ENCODE measurements around the gene C2CD4C. TPM values are rescaled to one million over a fixed set of nuclear protein-coding genes. Genes with fewer than 3 reads are reported as not detected.

C2CD4C gene
- total RNA-seq, 1 experiment from 2014 or later = 1.8 TPM

DNA sequence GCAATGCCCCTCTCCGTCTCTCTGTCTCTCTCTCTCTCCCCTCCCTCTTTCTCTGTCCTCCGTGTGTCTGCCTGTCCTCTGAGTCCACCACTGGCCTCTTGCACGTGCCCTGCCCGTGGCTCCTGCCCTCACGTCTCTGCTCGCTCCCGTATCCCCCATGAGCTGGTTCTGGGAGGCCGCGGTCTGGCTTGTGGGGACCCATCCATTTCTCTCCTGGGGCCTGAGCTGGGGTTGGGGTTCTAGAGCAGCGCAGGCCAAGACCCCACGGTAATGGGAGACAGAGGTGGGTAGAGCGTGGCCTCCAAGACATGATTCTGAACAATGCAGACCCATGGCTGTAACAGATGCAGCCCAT lies 19.0 kb downstream of the C2CD4C start:
- no peak for DNase-seq (ENCODE audit: low spot score)
- Histone ChIP-seq H3K27me3 (replicated peaks; ENCODE audit: insufficient read depth, low read depth, low read length, poor library complexity) (no peaks in the 10 kb centered on the region), H3K27ac (ENCODE audit: low read depth, low read length, poor library complexity, severe bottlenecking) (no peak overlapping the region), H3K4me1 (ENCODE audit: insufficient read depth, low read length, poor library complexity, severe bottlenecking) (no peaks in the 10 kb centered on the region), H3K9me3 (ENCODE audit: low read depth, low read length, poor library complexity, severe bottlenecking) (no peaks in the 10 kb centered on the region), H3K4me3 (ENCODE audit: low read depth, low read length, poor library complexity, severe bottlenecking) (no peak overlapping the region), H3K36me3 (ENCODE audit: insufficient read depth, low read length, poor library complexity, severe bottlenecking) (no peaks in the 10 kb centered on the region)
- intact Hi-C loops (cut with micrococcal nuclease; ENCODE audit: unreplicated experiment) = no loop called here
- no TSS peak for BruUV-seq (replicated peaks)
- CTCF ChIA-PET = interaction anchor here (0.7 kb wide), 1 partner anchor 88 kb away, joined by 15 read pairs; no protein-coding TSS in a partner anchor
- POLR2A ChIA-PET (ENCODE audit: low non-redundant PET) = no interaction called here
- TF ChIP-seq, protein P1, sequence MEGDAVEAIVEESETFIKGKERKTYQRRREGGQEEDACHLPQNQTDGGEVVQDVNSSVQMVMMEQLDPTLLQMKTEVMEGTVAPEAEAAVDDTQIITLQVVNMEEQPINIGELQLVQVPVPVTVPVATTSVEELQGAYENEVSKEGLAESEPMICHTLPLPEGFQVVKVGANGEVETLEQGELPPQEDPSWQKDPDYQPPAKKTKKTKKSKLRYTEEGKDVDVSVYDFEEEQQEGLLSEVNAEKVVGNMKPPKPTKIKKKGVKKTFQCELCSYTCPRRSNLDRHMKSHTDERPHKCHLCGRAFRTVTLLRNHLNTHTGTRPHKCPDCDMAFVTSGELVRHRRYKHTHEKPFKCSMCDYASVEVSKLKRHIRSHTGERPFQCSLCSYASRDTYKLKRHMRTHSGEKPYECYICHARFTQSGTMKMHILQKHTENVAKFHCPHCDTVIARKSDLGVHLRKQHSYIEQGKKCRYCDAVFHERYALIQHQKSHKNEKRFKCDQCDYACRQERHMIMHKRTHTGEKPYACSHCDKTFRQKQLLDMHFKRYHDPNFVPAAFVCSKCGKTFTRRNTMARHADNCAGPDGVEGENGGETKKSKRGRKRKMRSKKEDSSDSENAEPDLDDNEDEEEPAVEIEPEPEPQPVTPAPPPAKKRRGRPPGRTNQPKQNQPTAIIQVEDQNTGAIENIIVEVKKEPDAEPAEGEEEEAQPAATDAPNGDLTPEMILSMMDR (conservative IDR thresholded peaks at IDR 0.05; ENCODE audit: low read depth, low read length) = no peak
- TF ChIP-seq EZH2 (IDR thresholded peaks at IDR 0.05; ENCODE audit: borderline replicate concordance, low read depth, low read length, poor library complexity, severe bottlenecking) = no peak

GRCh38 chr19:389255-389934 lies 19.6 kb downstream of the C2CD4C start:
- H3K4me1 ChIP-seq (ENCODE audit: insufficient read depth, low read length, poor library complexity, severe bottlenecking) = no peaks in the 10 kb centered on the region
- ChIA-PET POLR2A (ENCODE audit: low non-redundant PET) (no interaction called here), CTCF (interaction anchor here (0.7 kb wide), 1 partner anchor 89 kb away, joined by 15 read pairs; no protein-coding TSS in a partner anchor)
- H3K27me3 ChIP-seq (replicated peaks; ENCODE audit: insufficient read depth, low read depth, low read length, poor library complexity) = no peaks in the 10 kb centered on the region
- intact Hi-C loops (cut with micrococcal nuclease; ENCODE audit: unreplicated experiment) = no loop called here
- no peak overlapping the region for H3K27ac ChIP-seq (ENCODE audit: low read depth, low read length, poor library complexity, severe bottlenecking)
- no TSS peak for BruUV-seq (replicated peaks)
- H3K9me3 ChIP-seq (ENCODE audit: low read depth, low read length, poor library complexity, severe bottlenecking) = no peaks in the 10 kb centered on the region
- no peak overlapping the region for H3K4me3 ChIP-seq (ENCODE audit: low read depth, low read length, poor library complexity, severe bottlenecking)
- H3K36me3 ChIP-seq (ENCODE audit: insufficient read depth, low read length, poor library complexity, severe bottlenecking) = no peaks in the 10 kb centered on the region
- DNase-seq (ENCODE audit: low spot score) = no peak
- TF ChIP-seq EZH2 (IDR thresholded peaks at IDR 0.05; ENCODE audit: borderline replicate concordance, low read depth, low read length, poor library complexity, severe bottlenecking) = no peak
- TF ChIP-seq, protein P1 (conservative IDR thresholded peaks at IDR 0.05; ENCODE audit: low read depth, low read length) = no peak

DNA sequence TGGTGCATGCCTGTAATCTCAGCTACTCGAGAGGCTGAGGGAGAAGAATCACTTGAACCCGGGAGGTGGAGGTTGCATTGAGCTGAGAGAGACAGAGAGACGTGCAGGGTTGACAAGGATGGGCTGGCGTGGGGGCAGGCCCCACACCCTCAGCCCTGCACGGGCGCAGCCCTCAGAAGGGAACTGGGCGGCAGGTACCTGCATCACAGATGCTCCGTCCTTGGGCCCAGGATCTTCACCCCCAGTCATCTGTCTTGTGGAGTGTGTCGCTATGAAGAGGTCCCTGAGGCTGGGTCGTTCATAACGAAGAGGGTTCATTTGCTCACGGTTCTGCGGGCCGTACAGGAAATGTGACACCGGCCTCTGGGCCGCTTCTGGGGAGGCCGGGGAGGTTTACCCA lies 20.3 kb downstream of the C2CD4C start:
- TF ChIP-seq, protein P1 (conservative IDR thresholded peaks at IDR 0.05; ENCODE audit: low read depth, low read length) = no peak
- TF ChIP-seq EZH2 (IDR thresholded peaks at IDR 0.05; ENCODE audit: borderline replicate concordance, low read depth, low read length, poor library complexity, severe bottlenecking) = no peak
- BruUV-seq (replicated peaks) = no TSS peak
- no peaks in the 10 kb centered on the region for H3K9me3 ChIP-seq (ENCODE audit: low read depth, low read length, poor library complexity, severe bottlenecking)
- no peaks in the 10 kb centered on the region for H3K36me3 ChIP-seq (ENCODE audit: insufficient read depth, low read length, poor library complexity, severe bottlenecking)
- no peaks in the 10 kb centered on the region for H3K27me3 ChIP-seq (replicated peaks; ENCODE audit: insufficient read depth, low read depth, low read length, poor library complexity)
- H3K27ac ChIP-seq (ENCODE audit: low read depth, low read length, poor library complexity, severe bottlenecking) = no peak overlapping the region
- no peak overlapping the region for H3K4me3 ChIP-seq (ENCODE audit: low read depth, low read length, poor library complexity, severe bottlenecking)
- H3K4me1 ChIP-seq (ENCODE audit: insufficient read depth, low read length, poor library complexity, severe bottlenecking) = no peaks in the 10 kb centered on the region
- POLR2A ChIA-PET (ENCODE audit: low non-redundant PET) = no interaction called here
- CTCF ChIA-PET = no interaction called here
- no peak for DNase-seq (ENCODE audit: low spot score)
- intact Hi-C loops (cut with micrococcal nuclease; ENCODE audit: unreplicated experiment) = no loop called here

Data from A673 (cell line).